SKM-1 (cell line): ENCODE measurements around the gene ANKRD60.

ENCODE experiments used
- DNase-seq: peaks from one replicate; lab custom pipeline; 2025; ENCODE audit not compliant: unreplicated experiment; lab: John Stamatoyannopoulos, UW

The ANKRD60 gene

GRCh38 chr20:58245181-58245891 lies 16.9 kb upstream of the ANKRD60 start:
- DNase-seq = no peak

- no peak for DNase-seq
Measured at GRCh38 chr20:58244517-58245030, 16.1 kb upstream of the ANKRD60 start.

DNA sequence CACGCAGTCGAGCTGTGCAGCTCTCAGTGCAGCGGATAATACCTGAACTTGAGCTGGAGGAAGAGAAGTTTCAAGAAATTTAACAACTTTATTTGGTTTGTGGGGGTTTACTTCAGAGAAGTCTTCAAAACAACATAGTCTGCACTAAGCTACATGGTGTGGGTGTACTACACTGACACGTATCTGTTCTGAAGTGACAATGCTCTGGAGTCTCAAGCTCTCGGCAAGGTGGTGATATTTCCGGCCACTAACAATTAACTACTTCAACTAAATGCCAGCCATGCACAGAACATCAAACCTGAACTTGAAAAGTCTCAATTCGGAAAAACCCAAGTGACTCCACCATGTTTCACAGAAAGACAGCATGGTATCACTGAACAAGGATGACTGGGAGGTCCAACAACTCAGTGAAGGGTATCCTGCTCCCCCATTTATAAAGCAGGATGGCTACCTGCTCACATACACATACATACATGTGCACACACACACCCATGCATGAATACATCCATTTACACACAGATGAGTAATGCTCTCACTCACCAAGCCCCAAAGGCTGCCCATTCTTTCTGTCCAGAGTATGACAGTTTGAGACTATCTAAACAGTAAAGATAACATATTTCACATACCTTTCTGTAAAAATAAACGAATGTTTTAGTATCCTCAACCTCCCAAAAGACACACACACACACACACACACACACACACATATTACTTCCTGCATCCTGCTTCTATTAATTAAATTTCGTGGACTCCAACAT lies 15.4 kb upstream of the ANKRD60 start:
- DNase-seq = no peak

DNA sequence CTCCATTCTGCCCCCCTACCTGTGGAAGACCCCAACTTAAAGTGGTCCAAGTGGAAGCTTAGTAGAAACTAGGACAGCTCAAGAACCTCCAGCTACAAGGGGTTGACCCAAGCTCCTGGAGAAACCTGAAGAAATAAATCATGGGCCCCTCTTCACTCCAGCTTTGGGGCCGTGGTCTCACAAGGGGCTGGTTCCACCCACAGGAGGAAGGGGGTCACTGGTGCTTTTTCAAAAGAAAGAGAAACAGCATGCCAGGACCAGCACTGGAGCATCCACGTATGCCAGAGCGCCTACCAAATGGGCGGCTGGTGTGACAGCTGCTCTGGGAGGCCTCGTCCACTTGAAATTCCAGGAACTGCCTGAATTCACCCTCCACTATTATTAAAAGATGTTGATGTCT lies 14.4 kb upstream of the ANKRD60 start:
- DNase-seq = no peak

DNA sequence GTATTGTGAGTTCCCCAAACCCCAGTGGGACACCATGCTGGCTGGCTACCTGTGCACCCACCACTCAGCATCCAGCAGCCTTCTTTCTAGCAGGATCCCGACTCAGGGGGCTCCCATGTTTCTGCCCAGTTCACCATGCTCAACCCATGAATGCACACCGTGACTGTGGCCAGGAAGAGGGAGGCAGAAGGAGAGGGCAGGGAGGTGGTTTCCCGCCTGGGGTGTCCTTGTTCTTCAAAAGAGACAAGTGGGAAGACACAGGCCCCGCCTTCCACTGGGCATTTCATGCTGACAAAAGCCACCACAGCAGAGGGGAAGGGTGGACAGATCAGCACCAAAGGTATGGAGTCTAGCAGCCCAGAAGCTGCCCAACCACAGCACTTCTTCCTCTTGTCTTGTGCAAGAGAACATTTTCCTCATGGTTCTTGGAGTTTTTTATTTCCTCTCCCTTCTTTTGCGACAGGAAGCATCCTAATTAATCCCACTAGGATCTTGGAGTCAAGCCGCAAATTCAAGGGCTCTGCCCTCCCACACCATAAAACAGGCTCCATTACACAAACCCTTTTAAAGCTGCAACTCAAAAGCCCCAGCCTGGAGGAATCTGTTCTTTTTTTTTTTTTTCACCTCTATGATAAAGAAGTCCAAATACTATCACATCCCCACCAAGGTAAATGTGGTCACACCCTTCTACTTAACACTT lies 13.5 kb upstream of the ANKRD60 start:
- DNase-seq = no peak

DNA sequence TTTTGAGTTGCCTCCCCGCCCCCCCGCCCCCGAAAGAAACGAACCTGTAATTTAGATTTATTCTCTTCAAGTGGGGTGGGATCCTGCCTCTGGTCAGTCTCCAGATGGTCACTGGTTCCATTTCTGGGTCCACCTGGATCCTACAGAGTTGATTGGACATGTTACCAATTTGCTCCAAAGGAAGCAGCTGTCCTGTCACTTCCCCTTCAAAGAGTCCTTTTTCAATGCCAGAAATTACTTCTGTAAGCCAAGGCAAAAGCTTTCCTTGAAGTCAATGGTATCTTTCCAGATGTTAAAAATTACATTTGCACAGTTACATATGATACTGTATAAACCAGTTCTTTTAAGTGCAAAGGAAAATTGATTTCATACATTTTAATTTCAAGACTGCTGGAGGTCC lies 12.0 kb upstream of the ANKRD60 start:
- no peak for DNase-seq

DNA sequence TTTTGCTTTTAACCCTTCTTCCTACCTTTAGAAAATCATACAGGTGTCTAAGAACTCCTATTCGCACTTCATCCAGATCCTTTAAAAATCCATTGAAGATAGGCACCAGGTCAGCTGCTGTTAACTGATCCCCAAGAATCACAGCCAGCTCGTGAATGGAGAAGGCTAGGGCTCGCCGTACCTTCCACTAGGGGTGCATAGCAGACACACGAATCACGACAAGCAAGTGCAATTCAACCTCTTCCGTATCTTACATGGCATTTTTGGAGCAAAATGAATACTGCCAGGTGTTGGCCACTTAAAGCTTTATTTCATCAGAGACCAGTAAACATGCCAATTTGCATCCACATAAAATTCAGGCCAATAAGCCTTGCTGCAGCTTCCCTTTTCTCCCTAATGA lies 10.8 kb upstream of the ANKRD60 start:
- DNase-seq = no peak

DNA sequence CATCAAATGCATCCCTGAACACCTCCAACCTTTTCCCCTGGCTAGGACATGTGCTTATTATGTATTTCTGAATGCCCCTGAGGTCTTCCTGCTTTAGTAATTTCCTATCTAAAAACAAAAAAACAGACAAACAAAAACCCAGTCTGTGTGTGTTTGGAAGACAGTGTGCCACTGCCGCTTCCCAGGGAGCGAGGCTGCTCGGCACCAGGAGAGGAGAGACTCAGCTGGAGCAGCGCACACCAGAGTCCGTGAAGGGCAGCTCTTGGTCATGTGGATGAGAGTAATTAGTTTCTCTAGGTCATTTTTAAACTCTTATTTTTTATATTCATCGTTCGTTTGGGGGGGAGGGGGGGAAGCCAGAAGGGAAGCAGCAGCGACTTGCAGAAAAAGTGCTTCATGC lies 10.0 kb upstream of the ANKRD60 start:
- no peak for DNase-seq

DNA sequence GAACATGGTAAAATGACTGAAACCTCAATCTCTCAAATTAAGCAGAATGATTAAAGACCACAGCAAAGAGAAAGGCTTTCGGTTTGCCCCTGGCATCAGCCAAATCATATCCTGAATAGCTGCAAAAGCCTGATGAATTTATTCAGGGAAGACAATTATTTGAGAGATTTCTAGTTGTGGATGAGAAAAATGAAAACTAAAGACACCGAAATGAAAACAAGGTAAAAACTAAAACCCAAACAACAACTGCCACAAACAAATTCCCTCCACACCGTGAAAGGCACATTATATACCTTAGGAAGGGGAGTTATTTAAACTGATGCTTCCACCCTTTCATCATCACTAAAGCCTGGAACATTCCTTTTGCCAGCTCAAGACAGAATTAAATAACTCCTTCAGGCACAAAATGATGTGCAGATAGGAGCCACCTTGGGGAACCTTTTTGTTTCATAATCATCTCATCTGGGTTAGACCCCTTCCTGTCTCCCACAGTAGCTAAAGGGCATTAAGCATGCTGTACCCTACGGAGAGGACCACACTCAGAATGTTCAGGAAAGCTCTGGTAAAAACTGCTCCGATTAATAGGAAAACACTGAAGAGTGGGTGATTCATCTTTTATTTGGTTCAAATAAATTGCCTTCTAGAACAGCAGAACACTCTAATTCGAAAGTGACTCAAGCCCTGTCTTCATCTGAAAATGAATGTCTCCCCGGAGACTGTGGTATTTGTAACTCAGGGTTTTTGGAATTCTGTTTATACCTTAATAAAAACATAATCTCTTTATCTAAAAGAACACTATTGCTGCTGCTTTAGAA lies 9.1 kb upstream of the ANKRD60 start:
- no peak for DNase-seq

- no peak for DNase-seq
Measured at GRCh38 chr20:58236612-58237317, 8.3 kb upstream of the ANKRD60 start.

- DNase-seq = no peak
Measured at GRCh38 chr20:58235010-58235409, 6.6 kb upstream of the ANKRD60 start.

- no peak for DNase-seq
Measured at GRCh38 chr20:58233881-58234528, 5.6 kb upstream of the ANKRD60 start.

- no peak for DNase-seq
Measured at GRCh38 chr20:58233393-58233792, 4.9 kb upstream of the ANKRD60 start.

DNA sequence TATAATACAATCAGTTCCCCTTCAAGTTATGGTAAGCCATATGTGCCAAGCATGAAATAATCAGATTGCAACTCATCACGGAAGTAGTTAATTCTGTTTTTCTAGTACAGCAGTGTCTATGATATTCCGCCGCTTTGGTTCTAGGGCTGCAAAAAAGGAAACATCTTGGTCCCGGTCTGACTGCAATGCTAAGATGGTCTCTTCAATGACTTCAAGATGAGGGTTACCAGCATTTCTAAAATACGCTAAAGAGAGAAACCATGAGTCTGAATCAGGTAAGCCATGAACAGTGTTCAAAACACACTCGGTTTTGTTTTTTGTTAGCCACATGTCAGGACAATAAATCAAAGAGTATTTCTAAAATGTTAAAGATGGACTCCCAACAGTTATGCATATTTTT lies 3.2 kb upstream of the ANKRD60 start:
- no peak for DNase-seq

GRCh38 chr20:58229198-58229798 lies 845 bp upstream of the ANKRD60 start:
- no peak for DNase-seq

DNA sequence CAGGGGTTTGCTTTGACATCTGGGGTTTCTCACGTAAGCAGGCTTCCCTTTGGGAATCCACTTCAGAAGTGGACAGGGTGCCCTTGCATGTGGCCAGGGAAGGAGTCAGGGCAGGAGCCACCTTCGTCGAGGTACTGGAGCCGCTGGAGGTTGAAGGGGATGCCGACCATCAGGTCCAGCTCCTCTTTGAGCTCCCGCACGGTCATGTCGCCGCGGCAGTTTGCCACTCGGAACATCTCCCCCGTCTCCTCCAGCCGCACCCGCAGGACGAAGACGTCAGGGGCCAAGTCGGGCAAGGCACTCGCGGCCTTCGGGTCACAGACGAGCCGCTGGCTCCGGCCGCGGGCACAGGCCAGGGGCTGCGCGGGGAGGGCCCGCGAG lies 360 bp downstream of the ANKRD60 start:
- DNase-seq = no peak

- no peak for DNase-seq
Measured at GRCh38 chr20:58227391-58228102, 906 bp downstream of the ANKRD60 start.

- DNase-seq = no peak
Measured at GRCh38 chr20:58225452-58226200, 2.8 kb downstream of the ANKRD60 start.
